Lung (tissue), 12 donors: Measurements from ENCODE around the gene GABBR2. TPM values are rescaled to one million over a fixed set of nuclear protein-coding genes. Genes with fewer than 3 reads are reported as not detected.

Source experiments
- ATAC-seq: fragments of 200-7000 bp; cut with Tn5 transposase; one replicate; pipeline ENCODE4 v1.9.1; 2020; ENCODE audit warnings: moderate number of reproducible peaks; ENCODE audit not compliant: insufficient read depth, low FRiP score
- DNase-seq, 3 donors: peaks; one replicate each; pipeline ENCODE4 v3.0.0-alpha.2; 2013 to 2017
- H3K27ac ChIP-seq, 2 donors: one replicate each; pipeline ENCODE4 v1.5.1; 2013; ENCODE audit warnings: mild to moderate bottlenecking in 2 of 2, moderate library complexity in 2 of 2, control low read depth in 1 of 2, inconsistent platforms in 1 of 2, low read depth in 1 of 2, low read length in 1 of 2
- H3K27me3 ChIP-seq, 3 donors: one replicate each; pipeline ENCODE4 v1.5.1; 2013; ENCODE audit warnings: low read length in 2 of 3; ENCODE audit not compliant: control insufficient read depth in 3 of 3, insufficient read depth in 3 of 3
- H3K36me3 ChIP-seq, 4 donors: one replicate each; pipeline ENCODE4 v1.5.1; 2013; ENCODE audit warnings: low read length in 4 of 4, mild to moderate bottlenecking in 1 of 4, moderate library complexity in 1 of 4; ENCODE audit not compliant: control insufficient read depth in 4 of 4, insufficient read depth in 4 of 4
- H3K4me1 ChIP-seq, 5 donors: one replicate each; pipeline ENCODE4 v1.5.1; 2013; ENCODE audit warnings: low read length in 5 of 5, mild to moderate bottlenecking in 2 of 5, moderate library complexity in 1 of 5; ENCODE audit not compliant: control insufficient read depth in 5 of 5, insufficient read depth in 5 of 5
- H3K4me3 ChIP-seq: one replicate; pipeline ENCODE4 v1.5.1; 2013; ENCODE audit warnings: mild to moderate bottlenecking, control low read depth, moderate library complexity
- H3K9ac ChIP-seq, 2 donors: one replicate each; pipeline ENCODE4 v1.5.1; 2013; ENCODE audit warnings: low read length in 2 of 2, control low read depth in 1 of 2; ENCODE audit not compliant: insufficient read depth in 1 of 2
- H3K9me3 ChIP-seq, 4 donors: one replicate each; pipeline ENCODE4 v1.5.1; 2013; ENCODE audit warnings: low read length in 3 of 4, mild to moderate bottlenecking in 1 of 4, moderate library complexity in 1 of 4; ENCODE audit not compliant: control insufficient read depth in 4 of 4, insufficient read depth in 3 of 4
- WGBS, 2 donors: extraction: QIAGEN DNeasy Blood & Tissue Kit; methylation state at CpG; one replicate each; pipeline ENCODE4 v1.1.7; 2013; 5-methylcytosine and 5-hydroxymethylcytosine counted together
- polyA plus RNA-seq, 2 donors: library from polyadenylated mRNA; stranded (reverse); fragments of 200-250 nt; gene quantifications; one replicate each; pipeline ENCODE4 v1.2.1, GENCODE V29; 2013
- total RNA-seq, 2 donors: library from RNA; depleted of rRNA in 1 of 2; stranded (reverse); fragments of >200 nt in 1 of 2; gene quantifications; one replicate each; pipeline ENCODE4 v1.2.1, GENCODE V29; 2014 to 2021
- TF ChIP-seq, protein P1 (sequence below): IDR thresholded peaks from 2 replicates; pipeline ENCODE4 v1.5.1; 2012; ENCODE audit warnings: mild to moderate bottlenecking; ENCODE audit errors: control extremely low read depth, extremely low read depth
- donor health status: control.
- donor health status: control.
- donor health status: Bipolar disorder and iron deficiency.
- donor health status: healthy.
- donor health status: DM: yes; HTN: yes; CAD: no.

Gene GABBR2
- total and polyA plus RNA-seq, 4 donors: 0.40 to 1.8 (median 0.64) TPM

- H3K9ac ChIP-seq: no peak overlapping the region
- H3K4me3 ChIP-seq: no peak overlapping the region
- no peaks in the 10 kb centered on the region for H3K9me3 ChIP-seq
- 84 to 89% methylated on average over 10 of the region's 10 CpGs for WGBS, 2 donors
- DNase-seq (no peak), ATAC-seq (no peak)
- peaks cover 0 to 10% (median 0%) of the 10 kb centered on the region in 5 donors for H3K4me1 ChIP-seq
- H3K27me3 ChIP-seq: peaks cover 0 to 2% (median 0%) of the 10 kb centered on the region in 3 donors
- peaks cover 0 to 24% (median 5%) of the 10 kb centered on the region in 4 donors for H3K36me3 ChIP-seq
- TF ChIP-seq, protein P1, sequence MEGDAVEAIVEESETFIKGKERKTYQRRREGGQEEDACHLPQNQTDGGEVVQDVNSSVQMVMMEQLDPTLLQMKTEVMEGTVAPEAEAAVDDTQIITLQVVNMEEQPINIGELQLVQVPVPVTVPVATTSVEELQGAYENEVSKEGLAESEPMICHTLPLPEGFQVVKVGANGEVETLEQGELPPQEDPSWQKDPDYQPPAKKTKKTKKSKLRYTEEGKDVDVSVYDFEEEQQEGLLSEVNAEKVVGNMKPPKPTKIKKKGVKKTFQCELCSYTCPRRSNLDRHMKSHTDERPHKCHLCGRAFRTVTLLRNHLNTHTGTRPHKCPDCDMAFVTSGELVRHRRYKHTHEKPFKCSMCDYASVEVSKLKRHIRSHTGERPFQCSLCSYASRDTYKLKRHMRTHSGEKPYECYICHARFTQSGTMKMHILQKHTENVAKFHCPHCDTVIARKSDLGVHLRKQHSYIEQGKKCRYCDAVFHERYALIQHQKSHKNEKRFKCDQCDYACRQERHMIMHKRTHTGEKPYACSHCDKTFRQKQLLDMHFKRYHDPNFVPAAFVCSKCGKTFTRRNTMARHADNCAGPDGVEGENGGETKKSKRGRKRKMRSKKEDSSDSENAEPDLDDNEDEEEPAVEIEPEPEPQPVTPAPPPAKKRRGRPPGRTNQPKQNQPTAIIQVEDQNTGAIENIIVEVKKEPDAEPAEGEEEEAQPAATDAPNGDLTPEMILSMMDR: no peak
- no peak overlapping the region for H3K27ac ChIP-seq
Observed at GRCh38 chr9:98732091-98732490, 23.4 kb upstream of the GABBR2 start.

DNA sequence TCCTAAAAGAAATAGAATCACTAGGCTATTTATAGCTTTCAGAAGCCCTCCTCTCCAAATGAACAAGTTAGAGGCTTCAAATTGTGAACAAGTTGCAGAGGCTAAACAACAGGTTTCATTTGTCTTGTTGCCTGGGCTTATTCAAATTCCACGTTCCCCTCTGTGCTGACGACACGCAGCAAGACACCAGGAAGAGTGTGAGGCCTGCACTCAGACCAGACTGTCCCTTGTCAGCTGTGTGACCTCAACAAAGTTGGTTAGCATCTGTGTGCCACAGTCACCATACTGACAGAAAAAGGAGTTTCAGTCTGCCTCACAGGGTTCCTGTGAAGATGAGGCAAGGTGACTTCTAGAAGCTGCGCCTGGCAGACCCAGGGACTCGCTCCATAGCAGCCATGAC is 22.1 kb upstream of the GABBR2 start:
- DNase-seq: peak in 1 of 3 donors; percentile 2
- no peaks in the 10 kb centered on the region for H3K9me3 ChIP-seq
- peaks cover 0 to 19% (median 3%) of the 10 kb centered on the region in 4 donors for H3K36me3 ChIP-seq
- ATAC-seq: no peak
- H3K4me3 ChIP-seq: no peak overlapping the region
- H3K27ac ChIP-seq: no peak overlapping the region
- no peak overlapping the region for H3K9ac ChIP-seq
- H3K4me1 ChIP-seq: peaks cover 0 to 10% (median 0%) of the 10 kb centered on the region in 5 donors
- WGBS, 2 donors: 91 to 93% methylated on average over 5 of the region's 5 CpGs
- peaks cover 0 to 5% (median 0%) of the 10 kb centered on the region in 3 donors for H3K27me3 ChIP-seq
- TF ChIP-seq, protein P1: no peak

DNA sequence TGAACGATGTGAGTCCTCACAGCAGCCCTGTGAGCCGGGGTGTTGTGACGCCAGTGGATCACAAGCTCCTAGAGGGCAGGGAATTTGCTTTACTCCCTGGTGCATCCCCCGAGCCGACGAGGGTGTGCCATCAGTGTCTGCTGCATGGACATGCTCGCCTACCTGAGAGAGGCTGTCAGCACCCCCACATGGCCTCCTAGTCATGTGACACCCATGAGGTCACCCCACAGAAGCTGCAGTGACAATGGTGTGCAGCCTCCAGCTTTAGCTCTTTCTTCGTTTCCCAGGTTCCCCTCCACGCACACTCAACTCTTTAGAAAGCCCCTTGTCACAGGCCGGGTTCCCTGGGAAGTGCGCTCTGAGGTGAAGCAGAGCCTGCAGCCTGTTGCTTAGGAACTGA is 19.8 kb upstream of the GABBR2 start:
- Histone ChIP-seq H3K4me1 (peaks cover 0 to 10% (median 0%) of the 10 kb centered on the region in 5 donors), H3K9ac (no peak overlapping the region), H3K36me3 (peaks cover 0 to 5% (median 0%) of the 10 kb centered on the region in 4 donors), H3K9me3 (peaks cover 0 to 3% (median under 1%) of the 10 kb centered on the region in 4 donors), H3K27me3 (peaks cover 0 to 5% (median 0%) of the 10 kb centered on the region in 3 donors), H3K27ac (no peak overlapping the region), H3K4me3 (no peak overlapping the region)
- TF ChIP-seq, protein P1: no peak
- DNase-seq (no peak), ATAC-seq (no peak)
- 85 to 87% methylated on average over 11 of the region's 11 CpGs for WGBS, 2 donors

DNA sequence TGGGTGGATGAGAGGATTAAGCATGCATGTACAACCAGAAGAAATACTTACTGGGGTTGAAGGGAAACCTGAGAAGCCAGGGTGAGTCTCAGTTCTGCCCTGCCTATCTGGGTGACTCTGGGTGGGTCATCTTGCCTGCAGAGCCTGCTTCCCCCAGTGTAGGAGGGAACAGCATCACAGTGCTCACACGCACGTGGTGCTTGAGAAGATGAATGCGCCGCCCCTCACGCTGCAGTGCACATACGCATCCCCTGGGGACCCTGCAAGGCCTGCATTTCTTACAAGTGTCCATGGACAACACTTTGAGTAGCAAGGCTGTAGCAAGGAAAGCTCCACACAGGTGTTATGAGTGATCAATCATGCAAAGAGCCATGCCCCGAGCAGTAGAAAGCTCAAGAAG is 18.7 kb upstream of the GABBR2 start:
- 64 to 74% methylated on average over 7 of the region's 7 CpGs for WGBS, 2 donors
- no peak overlapping the region for H3K27ac ChIP-seq
- no peak overlapping the region for H3K4me3 ChIP-seq
- DNase-seq (no peak), ATAC-seq (no peak)
- H3K9ac ChIP-seq: no peak overlapping the region
- H3K9me3 ChIP-seq: peaks cover 0 to 6% (median 2%) of the 10 kb centered on the region in 4 donors
- H3K4me1 ChIP-seq: peaks cover 0 to 10% (median 0%) of the 10 kb centered on the region in 5 donors
- no peaks in the 10 kb centered on the region for H3K36me3 ChIP-seq
- peaks cover 0 to 5% (median 0%) of the 10 kb centered on the region in 3 donors for H3K27me3 ChIP-seq
- TF ChIP-seq, protein P1: no peak
